GM12873 (cell line): ENCODE results near the gene PRSS16.

Source experiments
- CTCF ChIP-seq: IDR thresholded peaks from 2 replicates; pipeline ENCODE4 v1.5.1; 2012; ENCODE audit warnings: low read depth, mild to moderate bottlenecking, moderate library complexity, low read length, control low read depth; ENCODE audit not compliant: insufficient read depth; ENCODE audit errors: missing control alignments

The PRSS16 gene

DNA sequence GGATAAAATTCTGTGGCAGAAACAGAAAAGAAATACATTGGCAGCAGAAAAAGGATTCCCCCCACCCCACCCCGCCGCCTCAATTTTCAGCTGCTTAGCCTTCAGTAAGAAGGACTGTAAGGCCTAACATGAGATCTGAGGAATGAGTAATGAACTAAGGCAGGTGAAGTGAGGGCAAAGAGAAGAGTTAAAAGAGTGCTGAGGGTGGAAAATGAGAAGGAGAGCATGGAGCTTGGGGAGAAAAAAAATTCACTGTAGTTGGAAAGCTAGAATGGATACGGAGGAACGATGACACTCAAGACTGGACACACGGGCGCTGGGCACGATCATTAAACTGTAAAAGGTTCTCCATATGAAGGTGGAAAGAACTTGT is 50.0 kb downstream of the PRSS16 start:
- no peak for TF ChIP-seq CTCF

GRCh38 chr6:27297857-27298730 is 50.6 kb downstream of the PRSS16 start:
- TF ChIP-seq CTCF: no peak

GRCh38 chr6:27303613-27304272 is 56.2 kb downstream of the PRSS16 start:
- no peak for TF ChIP-seq CTCF
